ENCODE measurements around the gene CYP26B1. TPM values are rescaled to one million over a fixed set of nuclear protein-coding genes. Genes with fewer than 3 reads are reported as not detected.

The CYP26B1 gene
- total RNA-seq, 2 donors from 2014 or later, result 0.91 to 68.2 TPM

DNA sequence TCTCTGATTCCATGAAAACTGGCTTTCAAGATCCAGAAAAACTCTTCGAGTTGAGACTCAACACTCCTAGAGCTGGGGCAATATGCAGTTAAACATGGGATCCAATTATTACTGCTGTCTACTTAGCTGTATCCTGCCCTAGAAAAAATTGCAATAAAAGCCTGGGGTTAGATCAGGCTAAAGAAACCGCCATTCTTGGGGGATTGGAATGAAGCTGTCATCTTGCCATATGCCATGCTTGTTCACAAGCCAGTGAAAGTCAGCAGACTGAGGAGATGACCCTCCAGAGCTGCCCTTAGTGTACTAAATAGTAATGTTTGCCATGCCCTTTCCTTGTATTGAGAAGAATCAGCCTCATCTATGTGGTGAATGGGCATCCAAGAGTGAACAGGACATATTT is 30.9 kb upstream of the CYP26B1 start:
- Histone ChIP-seq H3K27ac (no peak overlapping the region), H3K4me1 (replicated peaks) (no peaks in the 10 kb centered on the region), H3K27me3 (replicated peaks; ENCODE audit: insufficient read depth) (no peaks in the 10 kb centered on the region), H3K36me3 (no peaks in the 10 kb centered on the region), H3K9me3 (no peaks in the 10 kb centered on the region), H3K4me3 (no peak overlapping the region)
- no peak for TF ChIP-seq POLR2AphosphoS5 (IDR thresholded peaks at IDR 0.05)
- TF ChIP-seq POLR2A (IDR thresholded peaks at IDR 0.05), result no peak
- no peak for TF ChIP-seq CTCF (IDR thresholded peaks at IDR 0.05)
- 96% methylated on average over 2 of the region's 2 CpGs for WGBS
- DNase-seq (ENCODE audit: low spot score), result no peak
- intact Hi-C loops (cut with DNase I), result no loop called here

DNA sequence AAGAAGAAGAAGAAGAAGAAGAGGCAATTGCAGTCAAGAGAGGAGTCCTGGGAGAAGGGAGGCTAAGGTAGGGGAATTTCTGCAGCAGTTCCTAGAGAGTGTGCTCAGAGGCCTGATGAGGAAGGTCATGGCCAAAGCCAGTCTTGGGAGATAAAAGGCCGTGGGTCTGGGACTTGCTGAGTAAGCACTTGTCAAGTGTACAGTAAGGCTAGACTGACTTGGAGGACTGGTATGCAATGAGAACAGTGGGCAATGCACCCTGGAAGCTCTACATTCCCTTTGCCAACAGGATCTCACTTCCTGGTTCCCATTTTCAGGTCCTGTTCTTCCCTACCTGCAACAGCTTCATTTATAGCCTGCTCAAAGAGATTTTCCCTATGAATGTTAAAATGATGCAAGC is 28.6 kb upstream of the CYP26B1 start:
- Histone ChIP-seq H3K27ac (no peak overlapping the region), H3K27me3 (replicated peaks; ENCODE audit: insufficient read depth) (no peaks in the 10 kb centered on the region), H3K36me3 (no peaks in the 10 kb centered on the region), H3K9me3 (no peaks in the 10 kb centered on the region), H3K4me3 (no peak overlapping the region), H3K4me1 (replicated peaks) (no peaks in the 10 kb centered on the region)
- 100% methylated on average over 1 of the region's 1 CpG for WGBS
- intact Hi-C loops (cut with DNase I), result no loop called here
- no peak for DNase-seq (ENCODE audit: low spot score)
- no peak for TF ChIP-seq POLR2AphosphoS5 (IDR thresholded peaks at IDR 0.05)
- no peak for TF ChIP-seq POLR2A (IDR thresholded peaks at IDR 0.05)
- no peak for TF ChIP-seq CTCF (IDR thresholded peaks at IDR 0.05)

DNA sequence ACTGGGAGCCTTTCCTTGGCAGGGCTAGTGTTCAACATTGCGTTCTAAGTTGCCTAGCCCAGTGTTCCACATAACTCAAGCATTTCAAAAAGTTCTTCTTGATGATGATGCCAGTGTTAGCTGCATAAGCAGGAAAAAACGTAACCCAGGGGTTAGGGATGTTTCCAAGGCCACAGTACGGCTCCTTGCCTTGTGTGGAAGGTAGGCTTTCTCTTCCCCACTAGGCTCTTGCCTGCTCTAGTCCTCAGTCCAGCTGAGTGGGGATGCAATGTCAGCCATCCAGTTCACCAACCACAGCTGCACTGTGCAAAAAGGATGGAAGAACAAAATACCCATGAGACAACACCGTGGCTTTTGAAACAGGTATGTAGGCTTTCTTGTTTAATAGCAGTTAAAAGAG is 28.0 kb upstream of the CYP26B1 start:
- H3K9me3 ChIP-seq, result no peaks in the 10 kb centered on the region
- TF ChIP-seq CTCF (IDR thresholded peaks at IDR 0.05) (no peak), POLR2A (IDR thresholded peaks at IDR 0.05) (no peak), POLR2AphosphoS5 (IDR thresholded peaks at IDR 0.05) (no peak)
- H3K36me3 ChIP-seq, result no peaks in the 10 kb centered on the region
- H3K4me3 ChIP-seq, result no peak overlapping the region
- no peaks in the 10 kb centered on the region for H3K4me1 ChIP-seq (replicated peaks)
- WGBS, result 93% methylated on average over 4 of the region's 4 CpGs
- no peak overlapping the region for H3K27ac ChIP-seq
- H3K27me3 ChIP-seq (replicated peaks; ENCODE audit: insufficient read depth), result no peaks in the 10 kb centered on the region
- DNase-seq (ENCODE audit: low spot score), result no peak
- intact Hi-C loops (cut with DNase I), result no loop called here

- no peaks in the 10 kb centered on the region for H3K36me3 ChIP-seq
- H3K4me3 ChIP-seq, result no peak overlapping the region
- TF ChIP-seq POLR2A (IDR thresholded peaks at IDR 0.05) (no peak), POLR2AphosphoS5 (IDR thresholded peaks at IDR 0.05) (no peak), CTCF (IDR thresholded peaks at IDR 0.05) (no peak)
- intact Hi-C loops (cut with DNase I), result no loop called here
- no peaks in the 10 kb centered on the region for H3K4me1 ChIP-seq (replicated peaks)
- no peak for DNase-seq (ENCODE audit: low spot score)
- WGBS, result 60% methylated on average over 8 of the region's 8 CpGs
- no peak overlapping the region for H3K27ac ChIP-seq
- no peaks in the 10 kb centered on the region for H3K9me3 ChIP-seq
- H3K27me3 ChIP-seq (replicated peaks; ENCODE audit: insufficient read depth), result no peaks in the 10 kb centered on the region
Measured at GRCh38 chr2:72173640-72174321, 26.1 kb upstream of the CYP26B1 start.

DNA sequence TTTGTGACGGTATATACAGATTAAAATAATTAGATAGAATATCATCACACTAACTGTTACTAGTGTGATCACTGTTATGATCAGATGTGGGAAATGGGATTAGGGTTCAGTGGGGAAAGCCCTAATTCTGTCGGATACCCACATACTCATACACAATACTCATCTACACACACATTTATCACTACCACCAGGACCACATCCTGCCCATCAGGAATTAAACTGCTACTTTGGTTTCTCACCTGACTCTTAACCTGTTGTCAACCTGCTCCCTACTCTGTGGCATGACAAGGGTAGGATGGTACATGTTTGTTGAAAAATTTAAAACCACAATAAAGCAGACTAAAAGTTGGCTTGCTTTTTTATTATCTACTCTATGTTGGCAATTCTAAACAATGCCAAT is 24.8 kb upstream of the CYP26B1 start:
- no peaks in the 10 kb centered on the region for H3K27me3 ChIP-seq (replicated peaks; ENCODE audit: insufficient read depth)
- intact Hi-C loops (cut with DNase I), result no loop called here
- TF ChIP-seq CTCF (IDR thresholded peaks at IDR 0.05) (no peak), POLR2A (IDR thresholded peaks at IDR 0.05) (no peak), POLR2AphosphoS5 (IDR thresholded peaks at IDR 0.05) (no peak)
- H3K4me1 ChIP-seq (replicated peaks), result no peaks in the 10 kb centered on the region
- H3K27ac ChIP-seq, result no peak overlapping the region
- no peaks in the 10 kb centered on the region for H3K36me3 ChIP-seq
- no peak for DNase-seq (ENCODE audit: low spot score)
- no peaks in the 10 kb centered on the region for H3K9me3 ChIP-seq
- 90% methylated on average over 2 of the region's 2 CpGs for WGBS
- H3K4me3 ChIP-seq, result no peak overlapping the region

Measured in prostate gland (tissue), 2 donors.